HG02943 (cell line): Measurements from ENCODE around the gene KCND3.
"Not testable (repeated sequence)": the region's sequence is repeated elsewhere in the genome, so short reads cannot be mapped to it uniquely, and the experiment has no call there.

Experiments used
- ATAC-seq: cut with Tn5 transposase; IDR thresholded peaks from one replicate; pipeline ENCODE4 v1.9.1; 2021; ENCODE audit warnings: mild to moderate bottlenecking, low read depth, moderate library complexity; ENCODE audit not compliant: unreplicated experiment

KCND3 gene

DNA sequence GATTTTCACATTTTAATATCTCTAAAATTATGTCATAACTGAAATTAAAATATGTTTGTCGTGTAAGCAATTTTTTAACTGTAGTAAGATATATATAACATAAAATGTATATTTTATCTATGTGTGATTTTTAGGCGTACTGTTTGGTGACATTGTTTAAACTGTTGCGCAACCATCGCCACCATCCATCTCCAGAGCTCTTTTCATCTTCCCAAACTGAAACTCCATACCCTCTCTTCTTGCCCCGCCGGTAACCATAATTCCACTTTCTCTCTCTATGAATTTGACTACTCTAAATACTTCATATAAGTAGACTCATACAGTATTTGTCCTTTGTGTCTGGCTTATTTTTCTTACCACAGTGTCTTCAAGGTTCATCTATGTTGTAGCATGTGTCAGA is 167.3 kb downstream of the KCND3 start:
- ATAC-seq, result no peak

DNA sequence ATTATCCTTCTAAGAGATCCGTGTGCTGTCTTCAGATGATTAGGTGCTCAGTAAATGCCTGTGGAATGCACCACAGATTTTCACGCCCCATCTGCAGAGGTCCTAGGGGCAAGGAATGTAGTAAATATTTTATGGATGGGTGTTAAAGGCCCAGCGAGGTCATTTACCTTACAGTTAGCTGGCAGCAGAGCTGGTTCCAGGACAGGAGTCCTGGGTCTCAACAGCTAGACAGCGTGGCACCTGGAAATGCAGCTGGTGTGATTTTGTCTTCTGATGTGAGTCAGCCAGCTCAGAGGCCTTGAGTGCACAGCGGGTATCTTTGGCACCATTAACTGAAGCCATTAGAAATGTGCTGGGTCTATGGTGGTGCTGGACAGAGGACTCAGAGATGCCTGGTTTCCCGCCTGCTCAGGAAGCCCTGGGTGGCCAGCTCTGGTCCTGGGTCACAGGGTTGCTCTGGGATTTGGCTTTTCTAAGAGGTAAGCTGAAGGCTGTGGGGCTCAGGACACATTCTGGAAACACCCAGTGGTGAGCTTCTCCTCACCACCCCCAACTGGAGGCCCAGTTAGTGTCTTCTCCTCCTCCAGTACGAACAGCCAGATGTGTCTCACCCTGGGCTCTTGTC is 168.2 kb downstream of the KCND3 start:
- no peak for ATAC-seq

DNA sequence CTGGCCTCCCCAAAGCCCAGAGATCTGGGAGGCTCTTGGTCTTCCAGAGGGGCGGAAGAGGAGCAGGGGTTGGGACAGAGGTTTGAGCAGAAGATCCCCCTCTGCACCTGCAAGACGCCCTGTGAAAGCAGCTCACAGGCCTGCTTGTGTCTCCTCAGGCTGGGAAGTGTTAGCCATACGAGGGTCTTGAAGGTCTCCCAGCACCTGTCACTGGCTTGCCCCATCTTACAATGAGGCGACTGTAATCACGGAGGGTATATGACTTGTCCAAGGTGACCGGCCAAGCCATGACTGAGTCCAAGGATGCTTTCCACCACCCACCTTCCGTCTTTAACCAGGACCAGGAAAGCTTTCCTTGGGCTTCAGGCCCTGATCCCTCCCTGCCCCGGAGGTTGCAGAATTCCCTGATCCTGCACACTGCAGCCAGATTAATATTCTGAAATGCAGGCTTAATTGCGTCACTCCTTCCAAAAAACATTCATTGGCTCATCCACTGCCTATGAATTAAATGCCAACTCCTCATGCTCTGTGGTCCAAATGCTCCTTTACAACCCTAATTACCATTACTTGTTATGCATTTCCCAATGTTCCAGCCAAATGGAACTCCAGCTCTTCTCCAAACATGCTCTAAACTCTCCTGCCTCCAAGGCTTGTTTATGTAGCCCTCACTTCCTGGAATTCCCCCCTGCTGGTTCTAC is 169.8 kb downstream of the KCND3 start:
- ATAC-seq, result no peak

DNA sequence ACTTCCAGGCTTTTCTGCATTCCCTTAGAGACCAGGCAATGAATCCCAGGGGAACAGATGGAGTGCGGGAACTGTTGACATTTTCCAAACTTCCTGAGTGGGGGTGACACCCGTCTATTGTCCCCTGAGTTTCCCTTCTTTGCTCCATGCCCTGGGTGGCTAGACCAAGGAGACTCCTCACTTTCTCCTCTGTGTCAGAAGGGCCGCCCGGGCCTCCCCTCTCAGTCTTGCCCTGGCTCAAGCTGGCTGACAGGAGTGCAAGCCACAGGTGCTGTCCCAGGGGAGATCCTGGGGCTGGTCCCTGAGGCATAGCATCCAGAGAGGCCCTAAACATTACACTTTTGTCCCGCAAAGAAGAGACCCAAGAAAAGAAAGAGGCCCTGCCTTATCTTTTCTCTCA is 170.9 kb downstream of the KCND3 start:
- ATAC-seq, result no peak

DNA sequence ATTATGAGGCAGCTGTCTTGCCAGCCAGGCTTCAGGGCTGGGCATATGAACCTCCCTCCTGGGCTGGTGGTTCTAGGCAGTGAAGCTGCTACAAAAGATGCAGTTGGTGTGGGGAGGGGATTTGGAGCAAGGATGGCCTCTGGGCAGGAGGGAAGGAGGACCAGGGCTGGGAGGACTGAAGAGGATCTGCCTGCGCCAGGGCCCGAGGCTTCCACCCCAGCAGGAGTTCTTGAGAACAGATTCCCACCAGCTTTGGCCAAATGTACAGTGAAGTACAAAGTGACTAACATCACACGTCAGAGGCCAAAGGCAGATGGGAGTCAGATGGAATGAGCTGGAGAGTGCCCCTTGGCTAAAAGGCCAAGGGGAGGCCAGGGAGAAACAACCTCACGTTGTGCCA is 171.4 kb downstream of the KCND3 start:
- no peak for ATAC-seq

DNA sequence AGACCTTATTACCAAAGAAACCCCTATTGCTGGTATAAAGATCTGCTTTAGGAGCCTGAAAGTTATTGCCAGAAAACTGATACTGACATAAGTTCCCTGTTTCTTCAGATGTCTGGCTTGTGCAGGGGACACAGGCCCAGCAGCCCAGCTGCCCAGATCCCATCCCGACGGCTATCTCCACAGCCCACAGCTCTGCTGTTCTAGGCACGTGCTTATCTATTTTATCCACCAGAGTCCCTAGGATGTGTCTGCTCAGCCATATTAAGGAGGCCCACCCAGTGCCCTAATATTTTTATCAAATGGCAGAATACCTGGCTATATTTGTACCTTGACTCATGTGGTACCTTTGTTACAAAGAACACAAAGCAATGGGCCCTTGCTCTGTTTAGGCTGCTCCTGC is 174.8 kb downstream of the KCND3 start:
- ATAC-seq, result no peak

DNA sequence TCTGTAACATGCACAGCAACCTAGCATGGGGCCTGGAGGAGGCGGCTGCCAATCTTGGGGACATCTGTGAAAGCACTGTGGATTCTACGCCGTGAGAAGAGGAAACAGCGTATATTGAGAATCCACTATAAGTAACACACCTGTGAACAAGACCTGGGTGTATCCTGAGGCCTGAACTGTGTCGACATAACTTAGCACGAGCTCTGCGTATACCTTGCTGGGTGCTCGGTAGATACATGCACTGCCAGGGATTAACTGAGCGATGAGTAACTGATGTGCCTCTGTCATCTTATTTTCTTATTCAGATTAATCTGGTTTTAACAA is 175.2 kb downstream of the KCND3 start:
- no peak for ATAC-seq

DNA sequence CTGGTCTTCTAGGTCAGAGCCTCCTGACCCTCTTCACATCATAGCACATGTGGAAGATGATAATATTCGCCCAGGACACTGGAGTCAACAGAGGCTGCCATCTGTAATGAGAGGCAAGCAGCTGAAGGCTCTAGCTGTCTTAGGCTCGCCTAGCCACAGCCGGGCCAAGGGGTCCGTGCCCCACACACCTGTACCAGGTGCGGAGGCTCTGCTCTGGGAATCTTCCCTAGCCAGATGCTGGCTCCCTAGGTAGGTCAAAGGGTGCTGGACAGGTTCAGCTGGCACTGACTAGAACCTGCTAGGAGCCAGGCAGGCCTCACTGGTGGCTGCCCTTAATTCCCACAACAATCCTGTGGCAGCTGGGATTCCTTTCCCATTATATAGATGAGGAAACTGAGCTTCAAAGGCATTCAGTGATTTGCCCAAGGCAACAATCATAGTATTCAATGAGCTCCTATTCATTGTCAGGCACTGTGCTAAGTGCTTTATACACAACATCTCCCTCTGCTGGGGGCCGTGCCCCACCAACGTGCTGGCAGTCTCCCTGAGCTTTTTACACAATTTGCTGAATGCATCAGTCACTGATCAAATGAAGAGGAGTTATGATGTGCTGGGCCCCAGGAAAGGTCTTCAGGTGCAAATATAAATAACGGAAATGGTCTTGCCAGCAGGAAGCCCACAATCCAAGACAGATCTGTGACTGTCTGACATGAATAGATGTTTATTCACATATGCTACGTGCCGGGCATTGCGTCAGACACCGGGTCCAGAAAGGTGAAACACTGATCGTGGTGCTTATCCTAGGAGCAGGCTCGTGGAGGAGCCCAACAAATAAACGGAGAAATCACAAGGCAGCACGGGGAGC is 175.8 kb downstream of the KCND3 start:
- no peak for ATAC-seq

DNA sequence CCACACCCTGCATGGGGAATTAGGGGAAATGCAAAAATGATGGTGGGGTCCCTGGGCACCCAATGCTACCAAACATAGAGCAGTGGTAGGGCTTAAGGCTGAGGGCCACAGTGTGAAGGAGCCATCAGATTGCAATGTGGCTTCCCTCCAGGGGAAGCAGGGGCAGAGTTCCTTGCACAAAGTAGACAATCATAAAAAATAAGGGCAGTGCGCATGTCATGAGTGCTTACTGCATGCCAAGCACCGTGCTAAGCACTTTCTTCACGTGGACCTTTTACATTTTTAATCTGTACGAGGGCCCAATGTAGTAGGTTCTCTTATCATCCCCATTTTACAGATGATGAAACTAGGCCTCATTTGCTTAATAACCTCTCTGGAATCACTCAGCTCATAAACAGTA is 177.2 kb downstream of the KCND3 start:
- no peak for ATAC-seq

DNA sequence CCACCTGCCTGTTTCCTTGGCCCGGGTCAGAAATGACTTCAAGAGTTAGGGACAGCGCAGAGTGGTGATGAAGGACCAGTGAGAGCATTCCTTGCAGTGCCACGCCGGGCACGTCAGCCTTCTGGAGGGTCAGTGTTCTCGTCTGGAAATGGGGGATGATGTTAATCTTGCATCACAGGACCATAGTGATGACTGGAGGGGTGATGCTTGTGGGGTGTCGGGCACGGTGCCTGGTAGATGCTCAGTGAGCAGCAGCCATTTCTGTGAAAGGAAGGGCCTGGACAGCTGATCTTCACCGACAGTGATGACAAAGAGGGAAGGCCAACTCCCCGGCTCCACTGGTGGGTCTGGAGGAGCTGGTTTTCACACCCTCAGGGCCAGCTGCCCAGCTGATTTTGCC is 177.6 kb downstream of the KCND3 start:
- no peak for ATAC-seq

DNA sequence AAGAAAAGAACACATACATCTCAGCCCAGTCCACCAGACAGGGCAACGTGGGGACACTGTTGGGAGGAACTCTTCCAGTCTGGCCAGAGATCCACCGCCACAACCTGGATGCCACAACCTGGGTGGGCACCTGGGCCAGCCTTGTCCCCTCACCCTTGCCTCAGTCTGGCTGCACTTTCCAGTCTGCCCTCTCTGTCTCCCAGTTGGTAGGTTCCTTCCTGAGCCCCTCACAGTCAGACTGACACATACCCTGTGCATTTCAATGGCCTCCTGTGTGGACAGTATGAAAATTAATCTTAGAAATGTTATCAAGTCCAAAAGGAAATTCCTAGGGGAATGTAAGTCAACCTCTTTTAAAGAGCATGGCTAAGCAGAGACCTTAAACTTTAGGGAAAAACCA is 184.2 kb downstream of the KCND3 start:
- ATAC-seq, result no peak

DNA sequence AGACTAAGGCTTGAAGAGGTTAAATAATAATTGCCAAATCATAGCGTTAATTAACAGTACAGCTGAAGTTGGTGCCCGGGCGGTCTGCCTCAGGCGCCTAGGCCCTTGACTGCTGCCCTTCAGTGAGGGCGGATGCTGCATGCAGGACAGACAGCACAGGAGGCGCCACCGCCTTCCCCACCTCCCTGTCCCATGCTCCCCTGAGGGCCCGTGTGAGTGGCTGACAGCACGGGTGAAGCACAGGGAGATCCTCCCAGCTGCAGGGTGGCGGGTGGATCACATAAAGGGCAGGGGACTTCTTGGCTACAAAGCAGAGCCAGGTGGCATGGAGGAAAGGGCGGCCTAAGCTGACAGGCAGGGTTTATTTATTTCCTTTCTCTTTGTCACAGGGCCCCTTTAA is 184.7 kb downstream of the KCND3 start:
- ATAC-seq, result no peak

DNA sequence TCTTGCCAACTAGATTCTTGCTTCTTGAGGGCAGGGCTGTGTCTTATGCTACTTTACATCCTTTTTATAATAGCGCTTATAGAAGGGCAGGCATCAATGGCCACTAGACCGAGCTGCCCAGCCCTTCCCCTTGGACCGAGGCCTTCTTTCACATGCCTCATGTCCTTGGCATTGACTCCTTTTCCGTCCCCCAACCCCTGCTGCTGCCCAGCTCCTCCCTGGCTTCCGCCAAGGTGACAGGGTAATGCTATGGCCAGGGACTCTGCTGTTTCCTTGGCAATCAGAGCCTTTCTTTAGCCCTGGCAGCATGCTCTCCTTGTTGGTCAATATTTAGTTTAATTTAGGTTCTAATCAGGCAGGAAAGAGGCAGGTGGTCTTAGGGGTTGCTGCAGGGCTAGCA is 185.5 kb downstream of the KCND3 start:
- ATAC-seq, result no peak

DNA sequence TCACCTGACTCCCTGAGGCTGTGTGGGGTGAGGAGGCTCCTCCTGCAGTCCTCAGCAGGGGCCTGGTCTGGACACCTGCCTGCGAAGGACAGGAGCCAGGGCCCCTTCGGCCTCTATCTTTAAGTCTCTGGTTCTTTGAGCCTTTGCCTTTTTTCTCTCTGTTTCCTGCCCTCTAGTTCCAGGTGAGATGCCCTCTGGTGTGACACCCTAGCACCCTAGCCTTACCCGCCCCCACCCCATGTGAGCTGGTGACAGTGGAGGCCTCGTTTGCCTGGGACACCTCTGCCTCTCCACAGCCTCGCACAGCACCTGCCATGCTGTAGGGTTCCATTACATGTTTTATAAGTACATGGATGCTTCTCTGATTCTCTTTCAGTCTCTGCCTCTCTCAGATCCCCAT is 186.5 kb downstream of the KCND3 start:
- ATAC-seq, result no peak

DNA sequence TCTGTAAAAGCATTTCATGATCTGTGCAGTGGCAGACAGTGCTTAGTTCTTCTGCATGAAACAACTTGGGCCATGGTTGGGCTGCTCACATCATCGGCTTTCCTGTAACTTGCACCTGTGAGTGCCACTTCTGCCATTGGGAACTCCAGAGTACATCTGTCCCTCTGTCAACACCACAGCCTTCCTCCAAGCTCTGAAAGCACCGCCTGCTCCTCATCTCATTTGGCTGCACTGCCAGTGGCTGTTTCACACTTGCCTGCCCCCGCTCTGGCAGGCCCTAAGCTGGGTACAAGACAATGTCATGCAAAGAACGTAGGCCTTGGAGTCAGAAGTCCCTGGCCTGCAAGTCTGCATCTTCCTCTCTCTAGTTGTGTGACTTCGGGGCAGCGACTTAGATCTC is 187.4 kb downstream of the KCND3 start:
- ATAC-seq, result no peak

DNA sequence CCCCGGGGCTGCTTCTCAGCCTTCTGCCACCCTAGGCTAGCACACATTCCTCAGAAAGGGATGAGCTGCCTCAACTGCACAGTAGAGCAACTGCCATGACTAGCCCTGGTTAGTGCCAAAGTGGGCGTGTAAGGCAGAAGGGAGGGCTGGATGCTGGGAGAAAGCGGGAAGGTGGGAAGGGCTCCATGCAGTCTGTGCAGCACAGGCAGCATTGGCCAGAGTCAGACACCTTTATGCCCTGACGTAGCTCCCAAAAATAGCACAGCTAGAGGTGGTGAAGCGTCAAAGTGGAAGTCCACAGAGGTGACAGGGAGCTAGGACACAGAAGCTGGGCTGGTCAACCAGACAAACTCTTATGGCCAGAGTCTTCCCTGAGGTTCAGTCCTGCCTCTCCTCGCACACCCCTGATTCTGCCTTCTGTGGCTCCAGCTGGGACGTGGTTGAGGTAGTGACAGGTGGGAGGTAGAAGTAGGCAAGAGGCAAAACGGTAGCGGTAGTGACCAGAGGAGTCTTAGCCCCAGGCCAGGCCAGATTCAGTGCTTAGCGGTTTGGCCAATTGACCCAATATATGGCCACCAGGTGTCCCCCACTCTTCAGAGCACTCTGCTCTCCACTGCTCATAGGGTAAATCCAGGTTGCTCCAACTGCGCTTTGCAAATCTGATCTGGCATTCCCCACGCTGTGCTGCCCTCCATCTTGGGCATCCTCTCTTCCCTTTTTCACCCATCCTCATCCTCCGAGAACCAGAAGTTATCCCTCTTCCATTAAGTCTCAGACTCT is 188.2 kb downstream of the KCND3 start:
- no peak for ATAC-seq

DNA sequence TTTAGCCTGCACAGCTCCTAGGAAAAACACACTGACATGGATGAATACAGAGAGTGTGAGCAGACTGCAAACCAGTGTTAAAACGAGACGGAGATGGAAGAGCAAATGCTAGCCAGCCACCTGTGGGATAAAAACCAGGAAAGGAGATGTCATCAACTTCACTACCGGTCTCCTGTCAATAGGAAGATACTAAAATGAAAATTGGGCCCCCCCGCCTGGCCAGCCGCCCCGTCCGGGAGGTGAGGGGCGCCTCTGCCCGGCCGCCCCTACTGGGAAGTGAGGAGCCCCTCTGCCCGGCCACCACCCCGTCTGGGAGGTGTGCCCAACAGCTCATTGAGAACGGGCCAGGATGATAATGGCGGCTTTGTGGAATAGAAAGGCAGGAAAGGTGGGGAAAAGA is 189.7 kb downstream of the KCND3 start:
- not testable (repeated sequence) for ATAC-seq

DNA sequence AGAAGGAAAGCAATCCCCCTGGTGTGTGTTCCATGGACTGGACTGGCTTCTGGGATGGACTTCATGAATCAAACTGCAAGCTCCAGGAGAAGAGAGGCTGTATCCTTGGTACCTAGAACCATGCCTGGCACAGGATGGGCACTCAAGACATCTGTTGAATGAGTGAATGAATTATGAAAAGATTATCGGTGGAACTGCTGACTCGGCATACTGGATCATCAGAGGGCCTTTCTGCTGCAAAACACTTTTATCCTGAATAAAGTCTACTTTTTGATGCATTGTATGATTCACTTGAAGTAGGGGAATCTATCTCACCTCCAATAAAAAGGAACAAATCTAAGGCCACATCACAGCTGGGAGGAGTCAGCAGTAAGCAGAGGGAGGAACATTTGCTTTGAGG is 190.9 kb downstream of the KCND3 start:
- ATAC-seq, result no peak

DNA sequence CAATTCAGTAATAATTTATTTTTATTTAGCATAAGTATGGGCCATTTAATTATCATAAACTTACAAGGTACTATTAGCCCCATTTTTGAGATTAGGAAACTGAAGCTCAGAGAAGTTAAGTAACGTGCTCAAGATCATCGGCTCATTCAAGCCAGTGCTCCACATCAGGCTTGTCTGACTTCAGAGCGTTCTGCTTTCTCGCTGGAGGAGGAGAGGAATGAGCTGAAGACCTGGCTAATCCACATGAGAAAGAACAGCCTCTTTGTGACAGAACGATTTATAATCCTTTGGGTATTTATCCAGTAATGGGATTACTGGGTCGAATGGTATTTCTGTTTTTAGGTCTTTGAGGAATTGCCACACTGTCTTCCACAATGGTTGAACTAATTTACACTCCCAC is 194.1 kb downstream of the KCND3 start:
- ATAC-seq, result no peak

DNA sequence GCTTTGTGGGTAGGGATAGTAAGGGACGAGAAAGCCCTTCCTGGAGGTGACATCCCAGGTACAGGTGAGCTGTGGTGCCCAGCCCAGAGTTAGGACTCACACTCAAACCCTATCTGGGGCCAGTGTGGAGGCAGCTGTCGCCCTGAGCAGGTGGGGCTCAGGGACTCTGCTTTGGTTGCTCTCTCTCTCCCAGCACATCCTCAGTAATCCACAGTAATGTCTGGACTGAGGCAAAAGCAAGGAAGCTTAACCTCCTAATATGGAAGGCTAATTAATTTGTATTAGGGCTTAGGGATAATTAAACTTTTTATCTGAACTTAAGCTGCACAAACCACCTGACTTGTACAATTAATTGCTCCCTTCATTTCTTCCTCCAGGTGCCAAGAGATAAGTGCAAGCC is 195.5 kb downstream of the KCND3 start:
- ATAC-seq, result no peak

DNA sequence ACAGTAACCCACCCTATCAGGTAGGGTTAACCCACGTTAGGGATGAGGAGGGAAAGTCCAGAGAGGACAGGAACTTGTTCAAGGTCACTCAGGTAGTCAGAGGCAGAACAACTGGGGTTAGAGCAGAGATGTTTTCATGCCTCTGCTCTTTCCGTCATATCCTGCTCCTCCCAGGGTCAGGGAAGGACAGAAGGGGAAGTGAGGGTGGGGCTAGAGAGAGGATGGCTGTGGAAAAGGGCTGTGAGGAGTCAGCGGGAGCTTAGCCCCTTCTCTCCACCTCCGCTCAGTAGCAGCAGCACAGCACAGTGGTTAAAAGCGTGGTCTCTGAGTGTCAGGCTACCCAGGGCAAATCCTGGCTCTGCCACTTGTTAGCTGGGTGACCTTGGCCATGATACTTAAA is 197.2 kb downstream of the KCND3 start:
- ATAC-seq, result no peak
